ENCODE data around the gene ADAMTS7.

DNA sequence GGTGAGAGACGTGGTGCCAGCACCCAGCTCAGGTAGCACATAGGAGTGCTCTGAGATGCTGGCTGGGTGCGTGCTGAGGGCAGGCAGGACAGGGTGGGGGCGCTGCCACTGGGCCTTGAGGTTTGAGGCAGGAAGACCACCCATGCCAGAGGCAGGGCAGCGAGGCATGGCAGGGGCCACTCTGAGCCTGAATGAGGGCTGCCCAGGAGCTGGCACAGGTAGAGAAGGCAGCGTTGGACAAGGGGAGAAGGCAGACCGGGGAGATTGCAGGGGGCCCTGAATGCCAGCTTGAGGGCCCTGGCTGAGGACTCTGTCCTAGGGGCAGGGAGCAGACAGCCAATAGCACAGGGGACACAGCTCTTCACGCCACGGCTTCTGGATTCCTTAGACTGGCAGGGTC, 50.2 kb downstream of the ADAMTS7 start:
- TF ChIP-seq, protein P1, sequence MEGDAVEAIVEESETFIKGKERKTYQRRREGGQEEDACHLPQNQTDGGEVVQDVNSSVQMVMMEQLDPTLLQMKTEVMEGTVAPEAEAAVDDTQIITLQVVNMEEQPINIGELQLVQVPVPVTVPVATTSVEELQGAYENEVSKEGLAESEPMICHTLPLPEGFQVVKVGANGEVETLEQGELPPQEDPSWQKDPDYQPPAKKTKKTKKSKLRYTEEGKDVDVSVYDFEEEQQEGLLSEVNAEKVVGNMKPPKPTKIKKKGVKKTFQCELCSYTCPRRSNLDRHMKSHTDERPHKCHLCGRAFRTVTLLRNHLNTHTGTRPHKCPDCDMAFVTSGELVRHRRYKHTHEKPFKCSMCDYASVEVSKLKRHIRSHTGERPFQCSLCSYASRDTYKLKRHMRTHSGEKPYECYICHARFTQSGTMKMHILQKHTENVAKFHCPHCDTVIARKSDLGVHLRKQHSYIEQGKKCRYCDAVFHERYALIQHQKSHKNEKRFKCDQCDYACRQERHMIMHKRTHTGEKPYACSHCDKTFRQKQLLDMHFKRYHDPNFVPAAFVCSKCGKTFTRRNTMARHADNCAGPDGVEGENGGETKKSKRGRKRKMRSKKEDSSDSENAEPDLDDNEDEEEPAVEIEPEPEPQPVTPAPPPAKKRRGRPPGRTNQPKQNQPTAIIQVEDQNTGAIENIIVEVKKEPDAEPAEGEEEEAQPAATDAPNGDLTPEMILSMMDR (IDR thresholded peaks at IDR 0.05), result no peak
- no peak for TF ChIP-seq EZH2 (IDR thresholded peaks at IDR 0.05; ENCODE audit: borderline replicate concordance, insufficient read depth, low read depth, low read length, poor library complexity, severe bottlenecking)

Data from B cell (primary cell).